Measurements from ENCODE around the gene TRIM41. TPM values are rescaled to one million over a fixed set of nuclear protein-coding genes. Genes with fewer than 3 reads are reported as not detected.

TRIM41 gene
- polyA plus RNA-seq, 1 donor (not counting 4 experiments of a cell fraction or from before 2014, with no cell fraction given) = 13.4 TPM

- Histone ChIP-seq H3K9me3 (ENCODE audit: control insufficient read depth, low read depth, low read length) (no peaks in the 10 kb centered on the region), H3K27ac (ENCODE audit: control insufficient read depth, insufficient read depth, low read length) (no peak overlapping the region), H2AFZ (ENCODE audit: control insufficient read depth, low read length) (peak overlapping the region; percentile 7), H4K20me1 (ENCODE audit: control insufficient read depth, extremely low read depth, insufficient read depth, low read length) (peaks cover 2% of the 10 kb centered on the region), H3K4me3 (ENCODE audit: control insufficient read depth in 2 of 3, extremely low read depth in 1 of 3, insufficient read depth in 2 of 3, low read depth in 1 of 3, low read length in 3 of 3) (peak overlapping the region in 2 of 3 experiments; percentile 27 to 33), H3K9ac (ENCODE audit: control insufficient read depth, extremely low read depth, insufficient read depth, low read length) (no peak overlapping the region), H3K36me3 (ENCODE audit: control insufficient read depth in 2 of 2, extremely low read depth in 1 of 2, insufficient read depth in 2 of 2, low read length in 2 of 2) (no peaks in the 10 kb centered on the region), H3K4me2 (ENCODE audit: control insufficient read depth, extremely low read depth, insufficient read depth, low read depth, low read length) (peak overlapping the region; percentile 35), H3K27me3 (ENCODE audit: control insufficient read depth, extremely low read depth, insufficient read depth, low read length) (no peaks in the 10 kb centered on the region), H3K79me2 (ENCODE audit: control insufficient read depth, insufficient read depth, low read length) (no peaks in the 10 kb centered on the region), H3K4me1 (ENCODE audit: control insufficient read depth, extremely low read depth, insufficient read depth, low read length) (peaks cover 11% of the 10 kb centered on the region), H3K9me1 (ENCODE audit: control insufficient read depth, extremely low read depth, insufficient read depth, low read length) (no peaks in the 10 kb centered on the region)
- DNase-seq (ENCODE audit: low read depth, low spot score) (no peak), FAIRE-seq (no peak)
- TF ChIP-seq EZH2 (IDR thresholded peaks at IDR 0.05; ENCODE audit: low read length) = no peak
- no peak for TF ChIP-seq CTCF (optimal IDR thresholded peaks at IDR 0.05 in 1 of 3, IDR thresholded peaks at IDR 0.05 in 1 of 3, conservative IDR thresholded peaks at IDR 0.05 in 1 of 3; ENCODE audit: extremely low read depth in 1 of 3, insufficient read depth in 2 of 3, low read length in 3 of 3)
- dilution Hi-C loops (cut with MboI; ENCODE audit: extremely low pct_ligation_motif_present, low sequenced_read_pairs) = no loop called here
Measured at GRCh38 chr5:181184845-181185216, 38.2 kb upstream of the TRIM41 start.

GRCh38 chr5:181185560-181185959, 37.5 kb upstream of the TRIM41 start:
- TF ChIP-seq CTCF (optimal IDR thresholded peaks at IDR 0.05 in 1 of 3, IDR thresholded peaks at IDR 0.05 in 1 of 3, conservative IDR thresholded peaks at IDR 0.05 in 1 of 3; ENCODE audit: extremely low read depth in 1 of 3, insufficient read depth in 2 of 3, low read length in 3 of 3) (no peak), EZH2 (IDR thresholded peaks at IDR 0.05; ENCODE audit: low read length) (no peak)
- Histone ChIP-seq H2AFZ (ENCODE audit: control insufficient read depth, low read length) (no peak overlapping the region), H3K4me3 (ENCODE audit: control insufficient read depth in 2 of 3, extremely low read depth in 1 of 3, insufficient read depth in 2 of 3, low read depth in 1 of 3, low read length in 3 of 3) (no peak overlapping the region), H3K79me2 (ENCODE audit: control insufficient read depth, insufficient read depth, low read length) (no peaks in the 10 kb centered on the region), H3K27ac (ENCODE audit: control insufficient read depth, insufficient read depth, low read length) (no peak overlapping the region), H3K9ac (ENCODE audit: control insufficient read depth, extremely low read depth, insufficient read depth, low read length) (no peak overlapping the region), H3K4me2 (ENCODE audit: control insufficient read depth, extremely low read depth, insufficient read depth, low read depth, low read length) (no peak overlapping the region), H3K4me1 (ENCODE audit: control insufficient read depth, extremely low read depth, insufficient read depth, low read length) (peaks cover 12% of the 10 kb centered on the region), H4K20me1 (ENCODE audit: control insufficient read depth, extremely low read depth, insufficient read depth, low read length) (peaks cover 2% of the 10 kb centered on the region), H3K9me1 (ENCODE audit: control insufficient read depth, extremely low read depth, insufficient read depth, low read length) (no peaks in the 10 kb centered on the region), H3K27me3 (ENCODE audit: control insufficient read depth, extremely low read depth, insufficient read depth, low read length) (no peaks in the 10 kb centered on the region), H3K9me3 (ENCODE audit: control insufficient read depth, low read depth, low read length) (no peaks in the 10 kb centered on the region), H3K36me3 (ENCODE audit: control insufficient read depth in 2 of 2, extremely low read depth in 1 of 2, insufficient read depth in 2 of 2, low read length in 2 of 2) (no peaks in the 10 kb centered on the region)
- DNase-seq (ENCODE audit: low read depth, low spot score) = no peak
- no peak for FAIRE-seq
- dilution Hi-C loops (cut with MboI; ENCODE audit: extremely low pct_ligation_motif_present, low sequenced_read_pairs) = no loop called here

All from keratinocyte (primary cell).